ENCODE data around the gene TRIM41. TPM values are rescaled to one million over a fixed set of nuclear protein-coding genes. Genes with fewer than 3 reads are reported as not detected.

Gene TRIM41
- total RNA-seq, 1 experiment from 2014 or later = 57.6 TPM

GRCh38 chr5:181192337-181193046, 30.6 kb upstream of the TRIM41 start:
- TF ChIP-seq CTCF (conservative IDR thresholded peaks at IDR 0.05) (no peak), EZH2 (IDR thresholded peaks at IDR 0.05; ENCODE audit: low read depth) (no peak)
- Histone ChIP-seq H3K4me1 (replicated peaks; ENCODE audit: insufficient read depth) (peaks cover 9% of the 10 kb centered on the region; the same call in 1 of the 2 replicates), H2AFZ (peak overlapping the region; percentile 90), H3K4me2 (peak overlapping the region; percentile 82), H3F3A (ENCODE audit: insufficient read depth, low read depth) (peaks cover 17% of the 10 kb centered on the region; the same call in 1 of the 2 replicates), H3K9me3 (ENCODE audit: insufficient read depth, low read depth) (no peaks in the 10 kb centered on the region), H4K20me1 (ENCODE audit: insufficient read depth) (no peaks in the 10 kb centered on the region), H3K36me3 (ENCODE audit: low read depth) (no peaks in the 10 kb centered on the region), H3K9me2 (ENCODE audit: insufficient read depth) (no peaks in the 10 kb centered on the region), H3K27me3 (ENCODE audit: insufficient read depth, low read depth) (no peaks in the 10 kb centered on the region), H3K79me2 (ENCODE audit: low read depth) (no peaks in the 10 kb centered on the region), H3K4me3 (peak overlapping the region; percentile 98), H3K27ac (no peak overlapping the region)
- BruUV-seq (replicated peaks) = TSS peak; percentile 58
- intact Hi-C loops (cut with micrococcal nuclease; ENCODE audit: unreplicated experiment) = no loop called here
- CTCF ChIA-PET = interaction anchor here (0.5 to 1.0 kb wide), 2 partner anchors 12 to 18 kb away, joined by 3 to 4 read pairs; partner anchors contain the start of gene TRIM7
- DNase-seq = peak in 1 of 2 experiments; percentile 54
- POLR2A ChIA-PET (ENCODE audit: unreplicated experiment) = interaction anchor here (0.5 to 0.7 kb wide), 2 partner anchors 12 to 51 kb away, joined by 4 read pairs; partner anchors contain the start of genes RACK1 and TRIM7

DNA sequence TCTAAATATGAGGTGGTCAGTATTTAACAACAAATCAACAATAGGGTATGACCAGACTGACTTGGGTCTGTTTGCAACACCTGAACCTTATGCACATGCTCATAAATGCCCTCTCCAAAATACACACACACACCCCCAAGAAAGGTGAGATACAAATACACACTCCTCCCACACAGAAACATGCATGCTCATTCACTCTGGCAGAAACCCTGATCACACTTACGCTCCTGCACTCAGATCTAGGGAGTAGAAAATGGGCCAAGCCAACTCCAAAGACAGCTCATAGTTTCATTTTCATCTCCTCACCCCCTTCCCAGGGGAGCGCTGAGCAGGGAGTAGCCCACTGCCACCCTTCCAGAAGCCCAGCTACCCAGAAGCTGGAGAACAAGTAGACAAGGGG, 29.4 kb upstream of the TRIM41 start:
- H3K79me2 ChIP-seq (ENCODE audit: low read depth) = no peaks in the 10 kb centered on the region
- H3K4me2 ChIP-seq = no peak overlapping the region
- H3K4me1 ChIP-seq (replicated peaks; ENCODE audit: insufficient read depth) = peaks cover 9% of the 10 kb centered on the region; the same call in 1 of the 2 replicates
- no peaks in the 10 kb centered on the region for H3K9me2 ChIP-seq (ENCODE audit: insufficient read depth)
- CTCF ChIA-PET = no interaction called here
- DNase-seq = no peak
- intact Hi-C loops (cut with micrococcal nuclease; ENCODE audit: unreplicated experiment) = no loop called here
- H3K27ac ChIP-seq = no peak overlapping the region
- H4K20me1 ChIP-seq (ENCODE audit: insufficient read depth) = no peaks in the 10 kb centered on the region
- POLR2A ChIA-PET (ENCODE audit: unreplicated experiment) = no interaction called here
- H3K27me3 ChIP-seq (ENCODE audit: insufficient read depth, low read depth) = no peaks in the 10 kb centered on the region
- H3F3A ChIP-seq (ENCODE audit: insufficient read depth, low read depth) = peaks cover 7% of the 10 kb centered on the region; the same call in 1 of the 2 replicates
- no peak overlapping the region for H2AFZ ChIP-seq
- no peak overlapping the region for H3K4me3 ChIP-seq
- no peaks in the 10 kb centered on the region for H3K36me3 ChIP-seq (ENCODE audit: low read depth)
- no TSS peak for BruUV-seq (replicated peaks)
- H3K9me3 ChIP-seq (ENCODE audit: insufficient read depth, low read depth) = no peaks in the 10 kb centered on the region
- no peak for TF ChIP-seq EZH2 (IDR thresholded peaks at IDR 0.05; ENCODE audit: low read depth)
- TF ChIP-seq CTCF (conservative IDR thresholded peaks at IDR 0.05) = no peak

- no peaks in the 10 kb centered on the region for H3K9me3 ChIP-seq (ENCODE audit: insufficient read depth, low read depth)
- H3K9me2 ChIP-seq (ENCODE audit: insufficient read depth) = no peaks in the 10 kb centered on the region
- H3F3A ChIP-seq (ENCODE audit: insufficient read depth, low read depth) = peaks cover 7% of the 10 kb centered on the region; the same call in 1 of the 2 replicates
- H3K4me3 ChIP-seq = no peak overlapping the region
- H3K36me3 ChIP-seq (ENCODE audit: low read depth) = no peaks in the 10 kb centered on the region
- ChIA-PET POLR2A (ENCODE audit: unreplicated experiment) (no interaction called here), CTCF (no interaction called here)
- peaks cover 9% of the 10 kb centered on the region; the same call in 1 of the 2 replicates for H3K4me1 ChIP-seq (replicated peaks; ENCODE audit: insufficient read depth)
- no peaks in the 10 kb centered on the region for H4K20me1 ChIP-seq (ENCODE audit: insufficient read depth)
- H3K27ac ChIP-seq = no peak overlapping the region
- no peak overlapping the region for H2AFZ ChIP-seq
- TF ChIP-seq EZH2 (IDR thresholded peaks at IDR 0.05; ENCODE audit: low read depth) = no peak
- TF ChIP-seq CTCF (conservative IDR thresholded peaks at IDR 0.05) = no peak
- DNase-seq = no peak
- H3K79me2 ChIP-seq (ENCODE audit: low read depth) = no peaks in the 10 kb centered on the region
- intact Hi-C loops (cut with micrococcal nuclease; ENCODE audit: unreplicated experiment) = no loop called here
- H3K27me3 ChIP-seq (ENCODE audit: insufficient read depth, low read depth) = no peaks in the 10 kb centered on the region
- BruUV-seq (replicated peaks) = no TSS peak
- H3K4me2 ChIP-seq = no peak overlapping the region
These were observed 28.4 kb upstream of the TRIM41 start for GRCh38 chr5:181194489-181195248.
